ENCODE results near the gene CCNA2.

DNA sequence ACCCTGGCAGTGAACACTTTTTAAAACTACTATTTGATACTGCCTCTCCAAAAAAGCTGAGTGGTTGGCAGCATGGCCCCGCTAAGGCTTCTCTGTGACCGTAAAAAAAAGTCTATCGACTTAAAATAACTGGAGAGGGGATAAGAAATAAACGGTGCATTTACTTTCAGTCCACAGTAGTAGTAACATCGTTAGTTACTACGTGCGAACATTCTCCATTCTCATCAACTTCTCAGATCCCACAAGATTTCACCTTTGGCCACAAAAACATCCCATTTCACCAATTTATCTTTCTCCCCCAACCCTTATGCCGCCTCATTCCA is 23.1 kb downstream of the CCNA2 start:
- TF ChIP-seq CTCF (IDR thresholded peaks at IDR 0.05; ENCODE audit: poor library complexity) (no peak), EZH2 (IDR thresholded peaks at IDR 0.05; ENCODE audit: borderline replicate concordance) (no peak)

Data from hepatocyte (in vitro differentiated cells).